Measurements from ENCODE around the gene VIPR1. TPM values are rescaled to one million over a fixed set of nuclear protein-coding genes. Genes with fewer than 3 reads are reported as not detected.

Gene VIPR1
- total RNA-seq, 1 experiment from 2014 or later, result 19.2 TPM

DNA sequence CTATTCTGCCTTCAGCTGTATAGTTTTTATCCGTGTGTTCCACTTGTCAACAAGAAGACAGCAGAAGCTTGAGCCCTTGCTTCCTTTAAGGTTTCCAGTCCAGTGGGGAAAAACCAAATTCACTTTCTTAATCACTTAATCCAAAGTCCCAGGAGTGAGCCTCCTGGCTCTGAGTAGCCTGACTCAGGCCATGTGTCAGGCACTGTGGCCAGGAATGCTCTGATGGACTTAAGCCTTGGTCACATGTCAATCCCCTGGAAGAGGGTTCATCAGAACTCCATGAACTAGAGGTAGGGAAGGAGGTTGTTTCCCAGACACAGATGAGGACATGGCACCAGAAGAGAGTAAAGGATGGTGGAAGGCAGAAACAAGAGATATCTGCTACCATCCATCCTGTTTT is 8.8 kb downstream of the VIPR1 start:
- BruUV-seq (replicated peaks), result no TSS peak
- no peak for TF ChIP-seq CTCF (IDR thresholded peaks at IDR 0.05; ENCODE audit: unreplicated experiment)
- Mint-ChIP-seq H3K27ac (ENCODE audit: unreplicated experiment) (no peak overlapping the region), H3K4me1 (ENCODE audit: low read depth, unreplicated experiment) (peaks cover 22% of the 10 kb centered on the region), H3K9me3 (ENCODE audit: low read depth, unreplicated experiment) (no peaks in the 10 kb centered on the region), H3K36me3 (ENCODE audit: insufficient read depth, unreplicated experiment) (peaks cover 4% of the 10 kb centered on the region), H3K27me3 (ENCODE audit: unreplicated experiment) (no peaks in the 10 kb centered on the region), H3K4me3 (ENCODE audit: low read depth, unreplicated experiment) (no peak overlapping the region)
- DNase-seq, result no peak
- intact Hi-C loops (cut with micrococcal nuclease; ENCODE audit: unreplicated experiment), result no loop called here
- CTCF ChIA-PET, result no interaction called here

- Mint-ChIP-seq H3K4me3 (ENCODE audit: low read depth, unreplicated experiment) (no peak overlapping the region), H3K27me3 (ENCODE audit: unreplicated experiment) (no peaks in the 10 kb centered on the region), H3K36me3 (ENCODE audit: insufficient read depth, unreplicated experiment) (peaks cover 4% of the 10 kb centered on the region), H3K9me3 (ENCODE audit: low read depth, unreplicated experiment) (no peaks in the 10 kb centered on the region), H3K27ac (ENCODE audit: unreplicated experiment) (no peak overlapping the region), H3K4me1 (ENCODE audit: low read depth, unreplicated experiment) (peaks cover 22% of the 10 kb centered on the region)
- intact Hi-C loops (cut with micrococcal nuclease; ENCODE audit: unreplicated experiment), result no loop called here
- DNase-seq, result no peak
- CTCF ChIA-PET, result no interaction called here
- no peak for TF ChIP-seq CTCF (IDR thresholded peaks at IDR 0.05; ENCODE audit: unreplicated experiment)
- no TSS peak for BruUV-seq (replicated peaks)
These were observed 9.3 kb downstream of the VIPR1 start for GRCh38 chr3:42511736-42512135.

GRCh38 chr3:42513121-42513520 is 10.7 kb downstream of the VIPR1 start:
- no peak for TF ChIP-seq CTCF (IDR thresholded peaks at IDR 0.05; ENCODE audit: unreplicated experiment)
- CTCF ChIA-PET, result no interaction called here
- H3K27me3 Mint-ChIP-seq (ENCODE audit: unreplicated experiment), result no peaks in the 10 kb centered on the region
- no TSS peak for BruUV-seq (replicated peaks)
- H3K4me3 Mint-ChIP-seq (ENCODE audit: low read depth, unreplicated experiment), result no peak overlapping the region
- no peak overlapping the region for H3K27ac Mint-ChIP-seq (ENCODE audit: unreplicated experiment)
- peaks cover 4% of the 10 kb centered on the region for H3K36me3 Mint-ChIP-seq (ENCODE audit: insufficient read depth, unreplicated experiment)
- peaks cover 8% of the 10 kb centered on the region for H3K4me1 Mint-ChIP-seq (ENCODE audit: low read depth, unreplicated experiment)
- intact Hi-C loops (cut with micrococcal nuclease; ENCODE audit: unreplicated experiment), result no loop called here
- H3K9me3 Mint-ChIP-seq (ENCODE audit: low read depth, unreplicated experiment), result no peaks in the 10 kb centered on the region
- no peak for DNase-seq

- TF ChIP-seq CTCF (IDR thresholded peaks at IDR 0.05; ENCODE audit: unreplicated experiment), result no peak
- H3K4me1 Mint-ChIP-seq (ENCODE audit: low read depth, unreplicated experiment), result peaks cover 4% of the 10 kb centered on the region
- DNase-seq, result no peak
- no peaks in the 10 kb centered on the region for H3K9me3 Mint-ChIP-seq (ENCODE audit: low read depth, unreplicated experiment)
- no peak overlapping the region for H3K4me3 Mint-ChIP-seq (ENCODE audit: low read depth, unreplicated experiment)
- H3K27me3 Mint-ChIP-seq (ENCODE audit: unreplicated experiment), result no peaks in the 10 kb centered on the region
- no TSS peak for BruUV-seq (replicated peaks)
- H3K36me3 Mint-ChIP-seq (ENCODE audit: insufficient read depth, unreplicated experiment), result peaks cover 3% of the 10 kb centered on the region
- intact Hi-C loops (cut with micrococcal nuclease; ENCODE audit: unreplicated experiment), result no loop called here
- CTCF ChIA-PET, result no interaction called here
- H3K27ac Mint-ChIP-seq (ENCODE audit: unreplicated experiment), result no peak overlapping the region
These were observed 11.1 kb downstream of the VIPR1 start for GRCh38 chr3:42513521-42513920.

GRCh38 chr3:42514876-42515275 is 12.4 kb downstream of the VIPR1 start:
- CTCF ChIA-PET, result no interaction called here
- intact Hi-C loops (cut with micrococcal nuclease; ENCODE audit: unreplicated experiment), result no loop called here
- no peaks in the 10 kb centered on the region for H3K4me1 Mint-ChIP-seq (ENCODE audit: low read depth, unreplicated experiment)
- DNase-seq, result no peak
- H3K4me3 Mint-ChIP-seq (ENCODE audit: low read depth, unreplicated experiment), result no peak overlapping the region
- BruUV-seq (replicated peaks), result no TSS peak
- H3K27ac Mint-ChIP-seq (ENCODE audit: unreplicated experiment), result no peak overlapping the region
- no peaks in the 10 kb centered on the region for H3K27me3 Mint-ChIP-seq (ENCODE audit: unreplicated experiment)
- no peaks in the 10 kb centered on the region for H3K9me3 Mint-ChIP-seq (ENCODE audit: low read depth, unreplicated experiment)
- TF ChIP-seq CTCF (IDR thresholded peaks at IDR 0.05; ENCODE audit: unreplicated experiment), result no peak
- no peaks in the 10 kb centered on the region for H3K36me3 Mint-ChIP-seq (ENCODE audit: insufficient read depth, unreplicated experiment)
